OCI-LY1 (cell line): ENCODE measurements around the gene EPOP.

Experiments used
- H2AFZ ChIP-seq: fragments of 200-600 bp; sonication (generic), shearing (Covaris generic); 2 replicates; pipeline ENCODE4 v1.6.0; 2014; ENCODE audit warnings: antibody characterized with exemption, mild to moderate bottlenecking, low read length
- H3F3A ChIP-seq: fragments of 200-600 bp; sonication (generic), shearing (Covaris generic); 2 replicates; pipeline ENCODE4 v1.6.0; 2014; ENCODE audit warnings: mild to moderate bottlenecking, antibody characterized with exemption, low read length, moderate library complexity; ENCODE audit not compliant: insufficient read depth
- H3K27ac ChIP-seq: fragments of 200-600 bp; sonication (generic); 2 replicates; pipeline ENCODE4 v1.5.1; 2014; ENCODE audit warnings: low read length, mixed run types, mild to moderate bottlenecking, low read depth; ENCODE audit not compliant: poor library complexity, severe bottlenecking
- H3K27me3 ChIP-seq: fragments of 200-600 bp; sonication (generic); 2 replicates; pipeline ENCODE4 v1.6.0; 2014; ENCODE audit warnings: antibody characterized with exemption, mild to moderate bottlenecking, low read length, moderate library complexity; ENCODE audit not compliant: insufficient read depth
- H3K36me3 ChIP-seq: fragments of 200-600 bp; sonication (generic); 2 replicates; pipeline ENCODE4 v1.6.1; 2014; ENCODE audit warnings: mild to moderate bottlenecking, antibody characterized with exemption, low read length, moderate library complexity, mixed read lengths; ENCODE audit not compliant: insufficient read depth
- H3K4me1 ChIP-seq: fragments of 200-600 bp; sonication (generic); 2 replicates; pipeline ENCODE4 v1.5.1; 2014; ENCODE audit warnings: mild to moderate bottlenecking, low read length, moderate library complexity; ENCODE audit not compliant: insufficient read depth, severe bottlenecking
- H3K4me2 ChIP-seq: fragments of 200-600 bp; sonication (generic), shearing (Covaris generic); 2 replicates; pipeline ENCODE4 v1.6.1; 2014; ENCODE audit warnings: low read length
- H3K4me3 ChIP-seq: fragments of 200-600 bp; sonication (generic); 2 replicates; pipeline ENCODE4 v1.5.1; 2014; ENCODE audit warnings: low read length, low read depth, mild to moderate bottlenecking, mixed read lengths; ENCODE audit not compliant: poor library complexity, severe bottlenecking
- H3K79me2 ChIP-seq: fragments of 200-600 bp; shearing (Covaris generic); 2 replicates; pipeline ENCODE4 v1.6.1; 2016; ENCODE audit warnings: mixed run types, low read length, mixed read lengths; ENCODE audit not compliant: insufficient read depth
- H3K9ac ChIP-seq: fragments of 200-600 bp; sonication (generic), shearing (Covaris generic); 2 replicates; pipeline ENCODE4 v1.6.1; 2014; ENCODE audit warnings: mild to moderate bottlenecking, low read length, mixed read lengths
- H3K9me2 ChIP-seq: fragments of 200-600 bp; sonication (generic), shearing (Covaris generic); 2 replicates; pipeline ENCODE4 v1.6.1; 2014; ENCODE audit warnings: low read depth, mild to moderate bottlenecking, low read length, mixed read lengths
- H3K9me3 ChIP-seq: fragments of 200-600 bp; shearing (Covaris generic); 2 replicates; pipeline ENCODE4 v1.6.1; 2014; ENCODE audit warnings: low read length, mixed read lengths
- H4K20me1 ChIP-seq: fragments of 200-600 bp; sonication (generic), shearing (Covaris generic); 2 replicates; pipeline ENCODE4 v1.6.0; 2016; ENCODE audit warnings: mild to moderate bottlenecking, low read length; ENCODE audit not compliant: insufficient read depth
- CTCF ChIP-seq: fragments of 200-600 bp; sonication (generic), shearing (Covaris generic); IDR thresholded peaks from 2 replicates; pipeline ENCODE4 v1.5.1; 2017; ENCODE audit warnings: mild to moderate bottlenecking, antibody characterized with exemption, low read length, moderate library complexity, mixed read lengths
- EZH2 ChIP-seq: fragments of 200-600 bp; sonication (generic), shearing (Covaris generic); IDR thresholded peaks from 2 replicates; pipeline ENCODE4 v1.8.0; 2017; ENCODE audit warnings: borderline replicate concordance, mixed run types, mild to moderate bottlenecking, antibody characterized with exemption, low read length, moderate library complexity, mixed read lengths

EPOP gene

DNA sequence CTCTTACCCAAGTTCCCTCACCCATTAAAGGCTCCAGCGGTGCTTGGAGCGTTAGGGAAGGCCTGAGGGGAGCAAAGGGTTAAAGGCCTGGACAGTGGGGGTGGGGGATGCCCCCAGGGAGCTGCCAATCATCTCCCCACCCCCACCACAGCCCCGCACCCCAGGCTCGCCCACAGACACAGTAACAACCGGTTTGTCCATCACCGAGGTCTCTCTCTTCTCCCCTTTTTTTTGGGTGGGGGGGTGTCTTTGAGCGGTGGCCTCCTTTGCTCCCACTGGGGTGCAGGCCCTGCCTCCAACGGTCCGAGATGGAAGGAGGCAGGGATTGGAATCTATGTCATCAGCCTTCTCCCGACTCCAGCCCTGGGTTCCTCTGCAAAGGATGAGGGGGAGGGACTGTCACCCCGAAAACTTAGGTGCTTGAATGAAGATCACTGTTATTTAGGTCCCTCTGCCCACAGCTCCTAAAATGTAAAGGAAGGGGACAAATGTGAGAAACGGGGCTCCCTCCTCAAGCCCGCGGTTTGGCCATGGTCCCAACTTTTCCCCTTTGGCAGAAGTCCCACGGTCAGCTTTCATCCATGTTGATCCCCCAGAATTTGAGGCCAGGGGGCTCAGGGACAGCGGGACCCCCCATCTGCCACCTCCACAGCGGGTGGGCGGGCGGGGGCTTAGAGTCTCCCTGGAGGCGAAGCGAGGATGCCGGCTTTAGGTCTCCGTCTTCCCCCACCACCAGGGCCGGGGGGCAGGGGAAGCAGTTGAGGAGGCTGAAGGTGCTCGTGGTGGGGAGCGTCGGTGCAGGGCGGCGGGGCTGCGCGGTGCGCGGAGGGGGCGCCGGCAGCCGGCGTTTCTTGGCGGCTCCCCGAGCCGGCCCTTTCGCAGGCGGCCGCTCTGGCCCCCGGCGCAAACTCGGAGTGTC lies 1.7 kb downstream of the EPOP start:
- Histone ChIP-seq H3K4me1 (peaks cover 21% of the 10 kb centered on the region), H3K79me2 (no peaks in the 10 kb centered on the region), H3K4me2 (peak overlapping the region; percentile 67; the same call in 1 of the 2 replicates), H3K9ac (no peak overlapping the region; the same call in 1 of the 2 replicates), H4K20me1 (no peaks in the 10 kb centered on the region), H3F3A (no peaks in the 10 kb centered on the region), H3K4me3 (peak overlapping the region; percentile 70), H3K9me3 (no peaks in the 10 kb centered on the region), H3K27ac (no peak overlapping the region), H3K36me3 (no peaks in the 10 kb centered on the region), H3K9me2 (no peaks in the 10 kb centered on the region), H3K27me3 (peaks cover 14% of the 10 kb centered on the region), H2AFZ (no peak overlapping the region)
- TF ChIP-seq CTCF: no peak
- TF ChIP-seq EZH2: no peak

DNA sequence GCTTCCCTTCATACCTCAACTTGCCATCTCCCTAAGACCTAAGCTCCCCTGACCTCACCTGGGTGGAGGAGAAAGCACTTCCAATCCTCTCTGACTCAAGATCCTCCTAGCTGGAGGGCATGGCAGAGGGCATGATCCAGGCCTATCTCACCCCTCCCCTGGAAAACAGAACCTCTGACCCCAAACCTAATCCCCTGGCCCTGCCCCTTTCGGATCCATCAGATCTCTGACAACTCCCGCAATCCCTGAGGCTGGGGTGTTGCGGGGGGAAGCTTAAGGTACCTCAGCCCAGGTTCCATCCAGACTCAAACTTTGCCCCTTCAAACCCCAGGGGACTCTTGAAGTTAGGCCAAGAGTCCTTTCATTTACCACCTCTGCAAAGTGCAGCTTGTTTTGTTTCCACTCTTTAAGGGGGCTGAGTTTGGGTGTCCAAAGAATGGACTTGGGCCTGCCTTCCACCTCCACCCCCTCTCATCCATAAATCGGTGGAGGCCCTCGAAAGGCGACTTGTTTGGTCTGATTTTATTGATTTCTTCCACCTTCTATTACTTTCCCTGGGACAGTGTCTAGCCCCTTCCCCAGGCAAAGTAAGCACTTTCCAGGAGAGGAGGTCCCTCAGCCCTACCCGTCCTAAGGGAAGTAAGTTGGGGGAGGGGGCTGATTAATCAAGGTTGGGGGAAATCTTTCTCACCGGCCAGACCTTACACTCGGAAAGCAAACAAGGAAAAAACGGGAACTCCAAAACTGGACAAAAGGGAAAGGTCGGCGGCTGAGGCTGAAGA lies 2.6 kb downstream of the EPOP start:
- Histone ChIP-seq H3F3A (no peaks in the 10 kb centered on the region), H3K9me3 (no peaks in the 10 kb centered on the region), H3K9me2 (no peaks in the 10 kb centered on the region), H3K27me3 (peaks cover 14% of the 10 kb centered on the region), H2AFZ (no peak overlapping the region), H3K4me2 (no peak overlapping the region), H3K4me1 (peaks cover 21% of the 10 kb centered on the region), H3K9ac (no peak overlapping the region), H3K36me3 (no peaks in the 10 kb centered on the region), H4K20me1 (no peaks in the 10 kb centered on the region), H3K27ac (no peak overlapping the region), H3K4me3 (no peak overlapping the region), H3K79me2 (no peaks in the 10 kb centered on the region)
- no peak for TF ChIP-seq EZH2
- no peak for TF ChIP-seq CTCF

GRCh38 chr17:38669520-38669919 lies 5.2 kb downstream of the EPOP start:
- Histone ChIP-seq H3F3A (no peaks in the 10 kb centered on the region), H3K4me1 (peaks cover 11% of the 10 kb centered on the region), H3K27me3 (peaks cover 18% of the 10 kb centered on the region), H3K9ac (no peak overlapping the region), H3K79me2 (no peaks in the 10 kb centered on the region), H3K4me3 (no peak overlapping the region), H4K20me1 (no peaks in the 10 kb centered on the region), H3K9me3 (no peaks in the 10 kb centered on the region), H3K36me3 (no peaks in the 10 kb centered on the region), H3K4me2 (no peak overlapping the region), H3K27ac (no peak overlapping the region), H3K9me2 (no peaks in the 10 kb centered on the region), H2AFZ (no peak overlapping the region)
- no peak for TF ChIP-seq CTCF
- no peak for TF ChIP-seq EZH2
